NCI-H2227 treated with DMSO at 0.1 percent for 48 hours (cell line): ENCODE results near the gene DTL.

Source experiments
- DNase-seq: peaks from one replicate; lab custom pipeline; 2025; lab: John Stamatoyannopoulos, UW

The DTL gene

DNA sequence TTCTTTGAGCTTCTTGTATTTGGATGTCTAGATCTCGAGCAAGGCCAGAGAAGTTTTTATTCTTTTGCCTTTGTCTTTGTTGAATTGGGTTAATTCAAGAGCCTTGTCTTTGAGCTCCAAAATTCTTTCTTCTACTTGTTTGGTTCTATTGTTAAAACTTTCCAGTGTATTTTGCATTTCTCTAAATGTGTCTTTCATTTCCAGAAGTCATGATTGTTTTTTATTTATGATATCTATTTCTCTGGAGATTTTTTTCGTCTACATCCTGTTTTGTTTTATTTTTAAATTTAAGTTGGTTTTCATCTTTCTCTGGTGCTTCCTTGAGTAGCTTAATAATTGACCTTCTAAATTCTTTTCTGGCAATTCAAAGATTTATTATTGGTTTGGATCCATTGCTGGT, 61.8 kb downstream of the DTL start:
- no peak for DNase-seq

GRCh38 chr1:212098310-212098709, 62.8 kb downstream of the DTL start:
- no peak for DNase-seq

DNA sequence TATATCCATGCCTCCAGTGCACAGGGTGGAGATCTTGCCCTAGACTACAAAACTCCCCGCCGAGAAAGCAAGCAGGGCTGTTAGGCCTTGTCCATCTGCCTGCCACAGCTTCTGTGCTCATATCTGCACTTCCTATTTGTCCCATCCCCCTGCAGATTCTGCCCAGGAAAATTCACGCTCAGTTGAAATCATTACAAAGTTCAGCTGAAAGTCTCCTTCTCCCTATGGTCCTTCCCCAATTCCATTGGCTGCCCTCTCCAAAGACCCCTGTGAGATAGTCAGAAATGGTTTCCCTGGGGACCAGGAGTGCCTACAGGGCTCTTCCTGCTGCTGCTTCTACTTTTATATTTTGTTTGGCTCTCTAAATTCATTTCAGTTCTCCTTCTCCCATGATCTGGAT, 63.2 kb downstream of the DTL start:
- no peak for DNase-seq

DNA sequence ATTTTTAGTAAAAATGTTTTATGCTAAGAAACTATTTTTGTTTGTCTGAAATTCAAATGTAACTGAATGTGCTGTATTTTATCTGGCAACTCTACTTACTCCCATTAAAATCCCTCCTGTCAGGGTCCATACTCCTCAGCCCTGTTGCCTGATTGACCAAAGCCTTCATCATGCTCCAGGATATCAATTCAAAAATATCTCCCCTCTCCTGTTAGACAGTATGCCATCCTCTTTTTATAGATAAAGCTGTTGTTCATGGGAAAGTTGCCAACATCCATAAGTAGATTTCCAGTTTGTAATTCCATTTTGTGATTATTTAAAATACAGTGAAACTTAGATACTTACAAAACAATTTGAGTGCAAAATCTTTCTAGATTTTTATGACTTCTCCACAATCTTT, 65.7 kb downstream of the DTL start:
- no peak for DNase-seq

- DNase-seq, result no peak
These were observed 66.2 kb downstream of the DTL start for GRCh38 chr1:212101735-212102134.

GRCh38 chr1:212104586-212105325, 69.2 kb downstream of the DTL start:
- no peak for DNase-seq

GRCh38 chr1:212106286-212106792, 70.8 kb downstream of the DTL start:
- no peak for DNase-seq

DNA sequence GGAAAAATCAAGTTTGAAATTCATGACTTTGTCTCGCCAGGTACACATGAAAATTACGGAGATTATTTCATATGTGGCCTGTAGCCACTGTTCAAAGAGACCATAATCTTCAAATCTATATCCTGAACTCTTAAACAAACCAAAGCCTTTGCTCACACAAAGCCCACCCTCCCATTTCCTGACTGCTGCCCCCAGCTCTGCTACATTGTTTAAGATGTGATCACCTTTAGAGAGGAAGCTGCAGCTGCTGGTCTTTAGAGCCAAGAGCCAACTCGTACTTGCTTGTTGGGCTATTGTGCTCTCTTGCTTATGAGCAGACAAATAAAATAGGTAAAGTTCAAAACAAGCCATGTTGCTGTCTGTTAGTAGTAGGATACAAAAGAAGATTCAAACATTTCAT, 71.9 kb downstream of the DTL start:
- DNase-seq, result no peak

- no peak for DNase-seq
These were observed 72.6 kb downstream of the DTL start for GRCh38 chr1:212108187-212108586.

GRCh38 chr1:212108981-212109380, 73.4 kb downstream of the DTL start:
- no peak for DNase-seq

- DNase-seq, result no peak
These were observed 74.2 kb downstream of the DTL start for GRCh38 chr1:212109728-212110127.

- DNase-seq, result no peak
These were observed 75.1 kb downstream of the DTL start for GRCh38 chr1:212110617-212111016.

DNA sequence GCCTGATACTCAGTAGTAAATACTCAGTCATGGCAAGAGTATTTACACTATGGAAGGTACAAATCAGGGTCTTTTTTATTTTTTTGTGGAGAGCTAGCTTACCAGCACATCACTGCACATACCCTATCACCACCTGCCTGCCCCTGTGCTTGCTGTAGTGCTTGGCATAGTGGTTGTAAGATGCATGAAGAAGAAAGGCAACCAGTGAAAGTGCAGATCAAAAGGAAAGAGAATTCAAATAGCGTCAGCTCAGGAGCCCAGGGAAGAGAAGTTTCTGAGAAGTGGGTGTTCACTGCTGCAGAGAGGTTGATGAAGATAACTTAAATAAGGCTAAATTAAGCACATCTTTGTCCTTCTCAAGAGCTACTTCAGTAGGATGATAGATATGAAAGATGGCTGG, 76.0 kb downstream of the DTL start:
- no peak for DNase-seq

GRCh38 chr1:212113706-212114105, 78.2 kb downstream of the DTL start:
- DNase-seq, result no peak

- no peak for DNase-seq
These were observed 82.8 kb downstream of the DTL start for GRCh38 chr1:212118167-212118871.

DNA sequence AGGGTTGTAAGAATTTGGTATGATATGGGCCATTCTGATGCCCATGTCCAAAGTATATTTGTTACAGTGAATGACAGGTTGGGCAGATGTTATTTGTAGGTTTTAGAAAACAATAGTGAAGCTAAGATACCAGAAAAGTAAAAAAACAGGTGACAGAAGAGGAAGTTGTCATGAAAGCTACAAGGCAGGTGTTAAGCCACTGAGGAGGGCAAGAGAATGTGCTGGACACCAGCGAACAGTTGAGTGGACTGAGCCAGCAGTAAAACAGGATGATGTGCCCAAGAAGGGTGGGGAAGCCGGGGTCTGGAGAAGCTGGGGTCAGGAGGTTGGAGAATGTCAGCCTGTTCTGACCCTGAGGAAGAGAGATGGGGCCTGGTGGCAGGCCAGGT, 83.3 kb downstream of the DTL start:
- no peak for DNase-seq

DNA sequence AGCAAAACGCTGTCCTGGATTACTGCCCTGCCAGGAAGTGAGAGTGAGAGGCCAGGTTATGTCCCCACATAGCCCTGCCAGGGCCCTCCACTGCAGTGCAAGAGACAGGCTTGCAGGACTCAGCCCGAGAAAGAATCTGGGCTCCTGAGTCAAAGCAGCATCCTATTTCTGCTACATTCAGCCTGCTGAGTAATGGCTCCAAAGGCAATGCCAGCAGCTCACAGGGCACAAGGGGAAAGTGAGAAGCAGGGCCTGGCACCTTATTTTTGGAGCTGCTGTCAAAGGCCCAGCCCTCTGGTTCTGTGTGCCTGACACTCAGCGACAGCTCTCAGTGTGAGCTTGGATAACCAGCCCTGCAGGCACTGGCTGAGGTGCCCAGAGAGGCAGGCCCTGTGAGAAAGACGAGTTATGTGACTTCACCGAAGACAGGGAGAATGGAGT, 83.9 kb downstream of the DTL start:
- DNase-seq, result no peak

DNA sequence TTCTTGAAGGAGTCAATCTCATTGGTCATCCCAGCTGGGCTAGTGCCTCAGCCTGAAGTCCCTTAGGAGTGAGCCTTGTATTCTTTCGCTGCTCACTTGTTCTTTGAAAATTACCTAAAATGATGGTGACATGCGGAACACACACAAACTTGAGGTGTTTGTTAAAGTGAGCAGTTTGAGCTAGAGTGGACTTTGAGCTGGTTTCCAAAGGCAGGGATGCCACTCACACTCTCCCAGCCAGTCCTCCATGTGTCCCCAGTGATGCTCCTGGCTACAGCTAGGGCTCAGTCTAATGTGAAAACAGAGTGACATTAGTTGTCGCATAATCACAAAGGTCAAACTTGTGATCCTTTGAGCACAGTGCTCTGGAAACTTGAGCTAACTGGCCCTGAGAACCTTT, 84.3 kb downstream of the DTL start:
- no peak for DNase-seq

GRCh38 chr1:212121779-212122178, 86.2 kb downstream of the DTL start:
- DNase-seq, result no peak

DNA sequence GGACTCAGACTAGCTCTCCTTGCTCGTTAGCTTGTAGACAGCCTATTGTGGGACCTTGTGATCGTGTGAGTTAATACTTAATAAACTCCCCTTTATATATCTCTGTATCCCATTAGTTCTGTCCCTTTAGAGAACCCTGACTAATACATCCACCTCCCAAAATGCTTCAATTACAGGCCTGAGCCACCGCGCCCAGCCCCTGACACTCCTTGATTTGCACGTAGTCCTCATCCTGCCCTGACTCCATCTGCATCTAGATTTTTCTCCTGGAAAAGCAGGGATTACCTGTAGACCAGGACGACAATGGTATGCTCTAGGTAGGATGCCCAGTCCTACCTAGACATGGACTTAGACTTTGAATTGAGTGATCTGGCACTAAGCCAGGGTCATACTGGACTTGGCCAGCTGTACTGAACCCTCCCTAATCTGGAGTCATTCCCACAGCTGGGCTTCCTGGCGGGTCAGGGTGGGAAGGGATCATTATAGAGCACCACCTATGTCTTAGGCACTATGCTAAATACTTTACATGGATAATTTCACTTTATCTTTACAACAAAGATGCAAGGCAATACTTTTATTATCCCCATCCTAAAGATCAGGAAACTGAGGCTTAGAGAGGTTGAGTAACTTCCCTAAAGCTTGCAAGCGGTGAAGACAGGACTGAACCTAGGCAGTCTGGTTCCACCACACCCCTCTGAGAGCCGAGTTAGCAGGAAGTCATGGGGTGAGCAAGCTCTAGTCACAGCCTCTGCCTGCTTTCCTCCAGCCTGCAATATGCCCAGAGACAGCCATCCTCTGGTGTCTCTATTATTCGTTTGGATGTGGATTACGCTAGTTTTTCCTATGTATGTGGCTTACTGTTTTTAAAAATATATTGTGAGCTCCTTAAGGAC, 89.4 kb downstream of the DTL start:
- DNase-seq, result no peak

GRCh38 chr1:212125654-212126053, 90.1 kb downstream of the DTL start:
- no peak for DNase-seq

DNA sequence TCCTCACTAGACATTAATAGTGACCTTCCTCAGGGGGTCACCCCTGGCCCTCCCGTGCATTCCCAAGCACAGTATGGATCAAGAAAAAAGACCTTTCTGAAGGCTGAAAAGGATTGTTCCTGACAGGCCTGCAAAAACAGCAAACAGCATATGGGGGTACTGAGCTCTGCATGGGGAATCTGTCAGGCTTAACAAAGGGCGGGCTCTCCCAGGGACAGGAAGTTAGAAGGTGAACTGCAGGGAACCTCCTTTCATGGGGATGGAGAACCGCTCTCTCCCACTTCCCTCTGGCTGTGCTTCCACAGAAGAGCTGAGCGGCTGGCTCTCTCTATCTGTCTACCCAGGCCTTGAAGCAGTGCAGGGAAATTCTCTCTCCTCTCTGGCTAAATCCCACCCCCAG, 91.7 kb downstream of the DTL start:
- DNase-seq, result no peak

DNA sequence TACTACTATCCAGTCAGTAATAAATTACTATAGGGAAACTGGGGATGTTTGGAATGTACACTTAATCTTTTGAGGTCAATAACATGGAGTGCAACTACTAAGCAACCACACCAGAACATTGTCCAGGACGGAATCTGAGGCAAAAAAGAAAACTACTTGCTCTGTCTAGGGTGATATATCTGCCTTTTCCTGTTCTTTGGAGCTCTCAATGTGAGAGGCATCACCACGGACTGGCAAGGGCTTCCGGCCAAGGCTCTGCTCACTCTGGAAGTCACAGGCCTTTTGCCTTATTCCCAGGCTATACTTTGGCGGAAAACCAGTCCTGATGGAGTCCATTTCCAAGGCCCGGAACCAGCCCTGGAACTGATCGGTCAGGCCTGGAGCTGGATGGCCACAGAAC, 94.2 kb downstream of the DTL start:
- DNase-seq, result no peak
